Right renal cortex interstitium (tissue), 3 donors: ENCODE data around the gene SLC12A2. TPM values are rescaled to one million over a fixed set of nuclear protein-coding genes. Genes with fewer than 3 reads are reported as not detected.

ENCODE experiments used
- DNase-seq, 3 donors: peaks; one replicate each; pipeline ENCODE4 v3.0.0-alpha.2; 2013; ENCODE audit warnings: low read depth in 3 of 3, low spot score in 2 of 3
- polyA plus RNA-seq, 3 donors: library from polyadenylated mRNA; unstranded; fragments of 120-200 nt; gene quantifications; one replicate each; pipeline ENCODE4 v1.2.1, GENCODE V29; 2013; ENCODE audit not compliant: insufficient read length in 3 of 3

The SLC12A2 gene
- polyA plus RNA-seq, 3 donors = 41.8 to 45.6 (median 42.0) TPM

DNA sequence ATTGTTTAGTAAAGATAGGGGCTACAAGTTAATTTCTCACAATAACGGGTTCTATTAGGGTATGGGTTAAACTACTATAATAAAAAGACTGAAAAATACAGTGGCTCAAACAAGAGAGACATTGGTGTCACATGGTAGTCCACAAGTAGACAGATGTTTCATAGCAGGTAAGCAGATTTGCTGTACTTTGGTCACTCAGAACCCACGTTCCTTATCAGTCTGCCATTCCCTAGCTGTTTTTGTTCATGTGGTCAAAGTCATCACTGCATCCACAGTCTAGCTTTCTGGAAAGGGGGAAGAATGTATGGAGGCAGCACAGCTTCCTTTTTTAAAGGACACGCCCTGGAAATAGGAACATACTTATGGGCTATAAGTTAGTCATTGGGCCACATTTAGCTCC, 73.0 kb downstream of the SLC12A2 start:
- DNase-seq = no peak

DNA sequence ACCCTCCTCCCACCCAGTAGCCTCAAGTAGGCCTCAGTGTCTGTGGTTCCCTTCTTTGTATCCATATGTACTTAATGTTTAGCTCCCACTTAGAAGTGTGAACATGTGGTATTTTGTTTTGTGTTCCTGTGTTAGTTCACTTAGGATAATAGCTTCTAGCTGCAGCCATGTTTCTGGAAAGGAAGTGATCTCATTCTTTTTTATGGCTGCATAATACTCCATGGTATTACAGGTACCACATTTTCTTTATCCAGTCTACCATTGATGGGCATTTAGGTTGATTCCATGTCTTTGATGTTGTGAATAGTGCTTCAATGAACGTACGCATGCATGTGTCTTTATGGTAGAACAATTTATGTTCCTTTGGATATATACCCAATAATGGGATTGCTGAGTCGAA, 74.8 kb downstream of the SLC12A2 start:
- no peak for DNase-seq

DNA sequence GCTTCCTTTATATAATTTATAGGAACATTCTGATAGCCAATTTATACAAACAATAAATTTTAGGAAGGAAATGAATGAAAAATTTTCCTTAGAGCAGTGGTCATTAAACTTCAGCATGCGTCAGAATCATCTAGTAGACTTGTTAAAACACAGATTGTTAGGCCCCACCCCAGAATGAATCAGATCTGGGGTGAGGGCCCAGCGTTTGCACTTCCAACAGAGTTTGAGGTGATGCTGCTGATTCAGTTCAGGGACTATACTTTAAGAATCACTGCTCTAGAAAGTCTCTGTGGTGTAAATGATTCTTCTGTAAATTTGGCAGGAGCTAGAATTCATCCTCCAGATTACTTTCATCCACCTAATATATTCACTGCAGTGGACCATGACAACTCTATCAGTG, 80.4 kb downstream of the SLC12A2 start:
- no peak for DNase-seq

DNA sequence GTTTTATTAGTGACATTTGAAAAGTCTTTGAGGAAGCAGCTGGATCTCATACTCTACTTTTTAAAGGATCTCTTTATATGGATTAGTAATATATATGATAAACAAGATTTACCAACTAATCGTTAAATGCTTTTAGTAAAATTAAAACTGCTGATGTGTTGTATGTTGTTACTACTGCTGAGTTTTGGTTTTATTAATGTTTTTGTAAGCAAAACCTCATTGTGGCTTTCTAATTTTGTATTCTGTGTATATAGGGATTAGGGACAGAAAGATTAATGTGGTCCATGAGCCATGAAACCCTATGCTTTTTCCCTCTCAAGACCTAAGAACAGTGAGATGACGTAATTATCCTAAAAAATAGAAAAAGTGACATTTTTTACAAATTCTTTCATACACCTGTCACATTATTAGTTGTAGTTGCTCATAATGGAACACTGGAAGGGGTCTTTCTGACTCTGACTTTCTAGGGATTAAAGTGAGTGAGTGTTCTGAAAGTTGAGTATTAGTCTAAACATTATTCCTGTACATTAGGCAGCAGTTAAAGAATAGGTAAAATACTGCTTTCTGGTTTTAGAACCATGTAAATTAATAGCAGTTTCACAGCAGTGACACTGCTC, 85.9 kb downstream of the SLC12A2 start:
- DNase-seq = no peak

DNA sequence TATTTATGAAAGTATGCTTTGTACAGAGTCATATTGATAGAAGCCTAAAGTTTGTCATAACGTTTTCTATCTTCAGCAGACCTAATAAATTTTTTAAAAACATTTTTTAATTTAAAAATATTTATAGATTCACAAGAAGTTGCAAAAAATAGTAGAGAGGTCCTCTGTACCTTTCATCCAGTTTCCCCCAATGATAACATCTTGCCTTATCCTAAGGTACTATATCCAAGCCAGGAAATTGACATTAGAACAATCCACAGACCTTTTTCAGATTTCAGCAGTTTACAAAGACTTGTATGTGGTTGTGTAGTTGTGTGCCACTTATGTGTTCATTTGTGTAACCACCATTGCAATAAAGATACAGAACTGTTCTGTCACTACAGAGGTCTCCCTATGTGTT, 88.5 kb downstream of the SLC12A2 start:
- no peak for DNase-seq

DNA sequence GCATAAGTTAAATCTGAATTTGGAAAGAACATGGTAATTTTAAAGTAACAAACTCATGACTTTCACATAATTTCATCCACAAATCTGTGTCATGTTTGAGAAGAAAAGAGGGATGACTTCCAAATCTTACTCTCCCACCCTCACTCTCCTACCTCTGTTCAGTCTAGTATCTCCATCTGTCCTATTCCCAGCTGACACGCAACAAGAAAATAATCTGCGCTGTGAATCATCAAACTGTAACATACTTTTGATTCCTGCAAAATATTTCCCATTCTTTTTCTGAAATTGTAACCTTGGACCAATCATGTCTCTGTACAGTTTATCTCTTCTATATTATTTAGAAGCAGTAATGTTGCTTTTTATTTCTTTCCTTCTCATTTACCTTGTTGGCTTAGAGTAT, 91.4 kb downstream of the SLC12A2 start:
- no peak for DNase-seq

DNA sequence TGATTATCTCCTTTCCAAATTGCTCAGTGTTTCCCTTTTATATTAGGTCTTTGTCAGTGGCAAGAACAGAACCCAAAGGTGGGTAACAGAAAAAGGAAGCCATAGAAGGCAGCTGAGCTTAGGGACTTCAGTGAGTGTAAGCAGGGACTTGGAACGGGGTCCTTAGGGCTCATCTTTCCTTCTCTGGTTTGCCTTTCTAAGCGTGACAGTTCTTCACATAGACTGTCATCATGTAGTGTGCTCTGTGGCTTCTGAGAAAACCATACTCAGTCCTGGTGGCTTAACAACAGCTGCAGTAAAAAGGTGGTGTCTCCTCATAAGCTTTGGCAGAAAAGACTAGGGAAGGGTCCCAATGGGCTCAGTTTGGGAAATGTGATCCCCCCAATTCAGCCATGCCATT, 108.8 kb downstream of the SLC12A2 start:
- no peak for DNase-seq

DNA sequence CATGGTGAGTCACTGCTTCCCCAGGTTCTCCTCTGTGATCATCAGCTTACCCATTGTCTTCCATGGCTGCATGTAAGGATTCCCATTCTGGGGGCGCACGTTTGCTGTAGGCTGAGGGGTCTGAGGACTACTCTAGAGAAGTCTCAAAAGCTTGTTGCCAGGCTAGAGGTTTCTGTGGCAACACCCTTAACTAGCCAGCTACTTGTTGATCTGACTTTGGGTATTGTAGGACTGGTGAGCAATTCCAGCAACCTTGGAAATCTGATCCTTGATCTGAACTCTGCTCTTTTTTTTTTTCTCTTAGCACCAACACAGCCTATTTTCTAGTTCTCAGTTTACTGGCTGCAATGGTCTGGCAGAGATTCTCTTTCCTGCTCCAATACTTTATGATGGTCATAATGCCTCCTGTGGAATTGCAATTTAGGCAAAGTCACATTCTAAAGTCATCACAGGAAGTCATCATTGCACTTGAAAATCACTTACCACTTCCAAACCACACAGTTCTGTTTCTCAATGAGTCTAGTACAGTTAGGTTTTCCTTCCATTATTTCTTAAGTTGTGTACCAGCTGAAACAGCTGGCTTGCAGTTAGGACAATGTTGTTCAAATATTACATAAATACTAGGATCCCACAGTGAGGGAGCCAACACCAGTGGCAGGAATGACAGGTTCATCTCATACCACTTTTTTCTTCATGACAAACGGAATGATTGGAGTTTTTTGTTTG, 110.3 kb downstream of the SLC12A2 start:
- DNase-seq = no peak

DNA sequence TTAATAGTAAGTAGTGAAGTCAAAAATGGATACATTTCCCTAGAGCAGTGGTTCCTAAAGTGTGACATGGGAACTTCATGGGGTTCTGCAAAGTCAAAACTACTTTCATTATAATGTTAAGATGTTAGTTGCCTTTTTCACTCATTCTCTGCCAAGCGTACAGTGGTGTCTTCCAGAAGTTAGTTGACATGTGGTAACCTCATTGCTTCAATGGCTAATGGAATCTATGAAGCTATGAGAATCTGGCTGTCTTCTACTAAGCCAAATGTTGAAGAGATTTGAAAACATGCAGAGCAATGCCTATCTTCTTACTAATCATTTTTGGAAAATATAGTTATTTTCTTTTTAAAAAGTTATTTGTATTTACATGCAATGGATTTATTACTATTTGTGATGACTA, 111.8 kb downstream of the SLC12A2 start:
- no peak for DNase-seq

DNA sequence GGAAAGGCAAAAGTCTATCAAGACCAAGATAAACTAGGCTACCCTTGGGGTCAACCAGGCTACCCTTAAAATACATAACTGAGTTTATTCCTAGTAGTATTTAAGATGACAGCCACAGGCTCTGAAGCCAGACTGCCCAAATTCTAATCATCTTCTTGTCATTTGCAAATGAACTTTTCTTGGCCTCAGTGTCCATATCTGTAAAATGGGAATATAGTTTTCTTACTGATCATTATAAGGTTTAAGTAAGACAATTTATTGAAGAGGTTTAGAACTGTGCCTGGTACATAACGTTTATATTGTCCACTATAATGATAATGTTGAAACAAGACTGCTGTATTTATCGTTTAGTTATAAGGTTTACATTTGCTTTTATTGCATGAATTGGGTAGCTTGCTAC, 112.5 kb downstream of the SLC12A2 start:
- no peak for DNase-seq

DNA sequence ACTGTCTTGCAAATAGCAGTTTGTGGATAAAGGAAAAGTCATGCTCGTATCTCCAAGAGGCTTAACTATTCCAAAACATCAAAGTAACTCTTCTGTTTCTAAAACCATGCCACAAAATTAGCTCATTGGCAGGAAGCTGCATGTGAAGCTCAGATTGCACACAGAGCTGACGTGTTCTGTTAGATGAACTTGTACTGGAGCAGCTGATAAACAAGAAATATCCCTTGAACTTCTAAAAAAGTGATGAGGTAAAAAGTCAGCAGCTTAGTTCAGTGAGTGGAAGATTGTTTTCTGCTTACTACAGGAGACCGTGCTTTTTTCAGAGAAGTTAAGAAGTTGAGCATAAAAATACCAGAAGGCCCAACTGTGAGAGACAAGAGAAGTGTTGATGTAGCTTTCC, 113.2 kb downstream of the SLC12A2 start:
- DNase-seq = no peak

DNA sequence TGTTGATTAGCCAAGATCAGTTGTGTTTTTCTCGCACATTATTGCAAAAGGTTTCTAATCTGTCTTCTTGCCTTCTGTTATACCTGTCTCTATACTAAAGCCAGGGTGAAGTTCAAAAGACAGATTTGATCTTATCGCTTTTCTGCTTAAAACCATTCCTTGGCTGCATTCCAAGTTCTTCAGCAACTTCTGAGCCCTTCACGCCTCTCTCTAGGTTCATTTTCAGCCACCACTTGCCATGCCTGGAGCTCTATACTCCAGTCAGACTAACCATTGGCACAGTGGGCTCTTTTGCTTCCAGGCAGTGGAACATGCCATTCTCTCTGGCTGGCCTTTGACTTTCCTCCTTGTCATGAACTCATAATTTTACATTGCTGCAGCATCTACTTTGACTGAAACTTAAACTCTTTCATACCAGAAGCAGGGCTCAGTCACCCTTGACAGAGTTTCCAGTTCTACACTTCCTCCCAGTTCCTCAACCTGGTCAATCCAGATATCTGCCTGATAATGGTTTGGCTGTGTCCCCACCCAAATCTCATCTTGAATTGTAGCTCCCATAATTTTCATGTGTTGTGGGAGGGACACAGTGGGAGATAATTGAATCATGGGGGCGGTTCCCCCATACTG, 114.4 kb downstream of the SLC12A2 start:
- no peak for DNase-seq

DNA sequence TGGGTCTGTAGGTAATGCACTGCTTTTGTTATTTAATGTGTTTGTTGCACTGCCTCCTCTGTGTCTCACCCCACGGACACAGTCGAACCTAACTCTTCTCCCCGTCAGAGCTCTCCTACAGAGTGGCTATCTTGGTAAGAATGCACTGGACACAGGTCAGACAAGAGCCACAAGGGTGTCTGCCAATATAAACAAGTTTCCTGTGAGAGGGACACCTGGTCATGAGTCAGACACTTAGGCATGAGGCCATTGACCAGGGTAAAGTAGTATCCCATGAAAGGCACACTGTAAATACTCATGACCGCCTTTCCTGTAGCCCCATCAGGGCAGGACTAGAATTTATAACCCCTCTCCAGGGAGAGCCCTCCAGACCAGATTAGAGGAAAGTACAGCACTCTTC, 115.5 kb downstream of the SLC12A2 start:
- DNase-seq = no peak

DNA sequence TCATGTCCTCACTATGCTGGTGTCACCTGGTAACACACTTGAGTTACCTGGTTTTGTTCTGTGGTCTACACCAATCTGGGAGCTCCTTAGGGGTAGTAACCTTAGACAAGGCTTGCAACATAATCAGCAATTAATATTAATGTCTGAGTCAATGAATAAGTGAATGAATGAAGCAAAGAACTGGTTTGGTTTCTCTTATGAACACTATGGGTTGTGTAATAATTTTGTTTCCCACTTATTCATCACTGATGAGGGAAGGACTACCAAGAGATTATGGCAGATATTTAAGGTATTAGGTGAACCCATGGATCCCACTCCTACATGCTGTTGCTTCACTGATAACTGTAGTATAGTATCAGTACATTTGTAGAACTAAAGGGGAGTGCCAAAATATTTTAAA, 116.0 kb downstream of the SLC12A2 start:
- no peak for DNase-seq

DNA sequence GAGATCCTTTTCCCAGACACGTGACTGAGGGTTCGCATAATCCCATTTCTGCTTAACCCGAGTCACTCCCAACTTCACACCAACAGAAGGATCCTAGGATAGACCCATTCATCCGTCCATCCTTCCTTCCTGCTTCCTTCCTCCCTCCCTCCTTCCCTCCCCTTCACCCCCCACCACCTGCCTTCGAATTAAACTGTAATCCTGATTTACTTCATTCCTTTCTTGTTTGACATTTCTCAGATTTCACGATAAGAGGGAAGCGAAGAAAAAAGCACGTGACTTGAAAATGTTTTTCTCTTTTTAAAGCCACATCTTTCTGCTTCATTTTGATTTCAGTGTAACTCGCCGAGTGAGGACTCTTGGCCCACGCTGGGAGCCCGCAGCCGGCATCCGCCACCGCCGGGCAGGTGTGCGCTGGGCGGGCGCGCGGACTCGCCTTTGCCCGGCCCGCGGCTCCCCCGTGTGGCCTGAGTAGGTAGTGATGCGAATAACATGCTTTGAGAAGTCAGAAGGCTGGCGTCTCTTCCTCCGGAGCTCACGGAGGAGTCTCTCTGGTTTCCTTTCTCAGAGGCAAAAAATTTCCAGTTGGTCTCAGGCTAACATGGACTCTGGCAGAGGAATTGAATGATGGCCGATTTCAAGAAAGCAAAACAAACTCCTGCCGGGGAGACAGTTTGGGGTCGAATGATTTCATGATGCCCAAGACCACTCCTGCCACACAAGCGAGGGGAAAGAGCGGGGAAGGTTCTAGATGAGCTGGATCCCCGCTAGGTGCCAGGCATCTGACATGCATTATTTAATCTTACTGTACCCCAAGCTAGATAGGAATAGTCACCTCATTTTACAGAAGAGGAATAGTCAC, 117.7 kb downstream of the SLC12A2 start:
- DNase-seq = peak; percentile 40 to 68 (median 62)

DNA sequence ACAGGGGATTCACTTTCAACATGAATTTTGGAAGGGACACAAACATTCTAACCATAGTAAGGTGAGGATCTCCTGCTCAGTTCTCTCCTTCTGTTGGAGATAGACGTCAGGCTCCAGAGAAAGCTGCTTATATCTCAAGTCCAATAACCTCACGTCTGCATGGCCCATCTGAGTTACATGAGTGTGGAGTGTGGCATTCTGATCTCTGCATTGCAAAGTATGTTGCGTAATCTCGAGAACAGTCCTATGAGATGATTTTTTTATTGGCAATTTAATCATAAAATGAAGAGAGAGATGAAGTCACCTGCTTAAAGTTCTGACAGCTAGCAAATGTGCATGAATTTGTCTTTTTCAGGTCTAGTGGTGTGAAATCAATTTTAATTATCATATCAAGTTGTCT, 118.8 kb downstream of the SLC12A2 start:
- no peak for DNase-seq

DNA sequence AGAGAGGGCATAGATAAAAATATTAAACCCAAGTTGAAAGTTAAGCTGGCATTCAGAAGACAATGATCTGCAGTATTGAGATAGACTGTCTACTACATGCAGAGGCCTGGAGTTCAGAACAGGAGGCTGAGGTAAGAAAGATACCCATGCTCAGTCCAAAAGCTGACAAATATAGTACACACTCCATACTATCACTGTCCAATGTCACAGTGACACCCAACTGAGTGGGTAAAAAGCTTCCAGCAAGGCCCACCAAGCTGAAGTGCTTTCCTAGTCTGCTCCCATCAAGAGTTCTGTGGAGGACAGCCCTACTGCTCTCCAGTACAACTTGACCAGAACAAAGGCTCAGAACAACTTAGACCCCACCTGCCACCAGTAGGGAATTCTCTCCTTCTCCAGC, 124.9 kb downstream of the SLC12A2 start:
- DNase-seq = no peak

DNA sequence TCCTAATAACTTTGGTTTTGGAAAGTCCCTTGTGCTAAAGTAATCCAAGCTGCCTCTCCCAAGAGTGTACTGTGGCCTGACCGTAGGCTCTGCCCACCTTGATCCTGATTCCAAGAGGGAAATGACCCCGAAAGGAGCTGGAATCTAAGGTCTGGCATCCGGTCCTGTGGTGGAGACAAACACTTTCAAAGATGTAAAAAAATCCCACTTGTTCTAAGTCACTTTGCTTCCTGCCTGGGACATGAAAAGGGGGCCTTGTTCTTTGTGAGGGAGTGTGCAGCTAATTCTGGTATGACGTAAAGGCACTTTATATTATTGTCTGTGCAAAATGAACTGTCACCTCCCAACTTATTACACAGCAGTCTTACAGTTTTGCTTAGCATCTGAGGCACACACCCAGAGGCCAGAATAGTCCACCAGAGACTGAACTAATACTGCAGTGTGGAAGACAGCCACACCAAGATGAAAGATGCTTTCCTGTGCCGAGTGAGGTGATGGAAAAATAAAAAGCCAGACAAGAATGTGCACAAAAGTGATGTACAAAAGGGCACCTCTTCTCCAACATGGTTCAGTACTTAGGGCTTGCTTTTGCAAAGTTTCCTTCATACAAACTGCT, 128.7 kb downstream of the SLC12A2 start:
- DNase-seq = no peak

DNA sequence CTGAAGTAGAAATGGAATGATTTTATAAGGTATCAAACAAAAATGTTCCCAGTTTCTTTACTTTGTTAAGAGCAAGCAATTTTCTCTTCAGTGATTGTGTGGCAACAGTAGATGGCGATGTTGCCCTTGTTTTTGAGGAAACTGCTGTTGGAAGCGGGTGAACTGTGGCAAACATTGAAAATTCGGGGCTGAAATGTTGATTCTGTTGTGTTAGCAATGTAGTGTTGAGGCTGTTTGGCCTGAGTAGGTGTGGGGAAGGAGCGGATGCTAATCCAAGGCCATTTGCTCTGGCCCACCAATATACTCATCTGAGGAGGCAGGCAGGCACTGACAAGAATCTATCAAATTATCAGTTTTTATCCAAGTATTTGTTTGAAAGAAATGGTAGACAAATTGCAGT, 129.8 kb downstream of the SLC12A2 start:
- peak; percentile 60 to 65 (median 65) for DNase-seq

DNA sequence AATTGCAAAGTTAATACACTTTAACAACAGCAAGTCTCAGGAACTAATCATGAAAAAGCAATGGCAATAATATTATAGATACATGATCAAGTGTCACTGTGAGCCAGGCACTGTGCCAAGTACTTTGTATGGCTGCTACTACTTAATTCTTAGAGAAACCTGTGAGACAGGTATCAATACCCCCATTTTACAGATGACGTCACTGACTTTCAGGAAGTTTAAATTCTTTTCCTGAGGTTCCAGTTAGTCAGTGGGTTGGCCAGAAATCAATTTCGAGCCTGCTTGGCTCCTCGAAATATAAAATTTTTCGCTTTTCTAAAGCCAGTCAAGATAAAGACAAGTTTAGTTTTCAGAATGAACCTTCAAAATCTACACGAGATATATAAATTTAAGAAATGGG, 130.3 kb downstream of the SLC12A2 start:
- DNase-seq = no peak

DNA sequence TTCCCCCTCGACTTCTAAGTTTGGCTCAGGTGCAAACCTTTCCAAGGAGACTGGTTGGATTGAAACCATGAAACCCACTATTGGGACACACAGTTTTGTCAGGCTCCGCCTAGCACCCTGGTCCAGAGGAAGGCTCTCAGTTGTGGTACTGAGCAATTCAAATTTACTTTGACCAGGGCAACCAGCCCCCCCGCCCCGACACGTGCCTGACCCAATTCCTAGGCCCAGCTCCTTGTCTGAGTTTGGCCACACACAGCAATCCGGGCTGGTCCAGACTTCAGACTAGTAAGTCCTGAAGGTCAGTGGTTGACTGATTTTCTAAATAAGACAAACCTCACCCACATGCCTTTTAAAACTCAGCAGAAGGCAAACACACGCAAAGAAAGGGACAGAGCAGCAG, 132.7 kb downstream of the SLC12A2 start:
- DNase-seq = no peak
